GM18858 (cell line): ENCODE results near the gene GZF1.

Experiments used
- ATAC-seq: cut with Tn5 transposase; IDR thresholded peaks from one replicate; pipeline ENCODE4 v1.9.1; 2021; ENCODE audit not compliant: unreplicated experiment

The GZF1 gene

GRCh38 chr20:23368316-23369071 lies 6.5 kb downstream of the GZF1 start:
- no peak for ATAC-seq

DNA sequence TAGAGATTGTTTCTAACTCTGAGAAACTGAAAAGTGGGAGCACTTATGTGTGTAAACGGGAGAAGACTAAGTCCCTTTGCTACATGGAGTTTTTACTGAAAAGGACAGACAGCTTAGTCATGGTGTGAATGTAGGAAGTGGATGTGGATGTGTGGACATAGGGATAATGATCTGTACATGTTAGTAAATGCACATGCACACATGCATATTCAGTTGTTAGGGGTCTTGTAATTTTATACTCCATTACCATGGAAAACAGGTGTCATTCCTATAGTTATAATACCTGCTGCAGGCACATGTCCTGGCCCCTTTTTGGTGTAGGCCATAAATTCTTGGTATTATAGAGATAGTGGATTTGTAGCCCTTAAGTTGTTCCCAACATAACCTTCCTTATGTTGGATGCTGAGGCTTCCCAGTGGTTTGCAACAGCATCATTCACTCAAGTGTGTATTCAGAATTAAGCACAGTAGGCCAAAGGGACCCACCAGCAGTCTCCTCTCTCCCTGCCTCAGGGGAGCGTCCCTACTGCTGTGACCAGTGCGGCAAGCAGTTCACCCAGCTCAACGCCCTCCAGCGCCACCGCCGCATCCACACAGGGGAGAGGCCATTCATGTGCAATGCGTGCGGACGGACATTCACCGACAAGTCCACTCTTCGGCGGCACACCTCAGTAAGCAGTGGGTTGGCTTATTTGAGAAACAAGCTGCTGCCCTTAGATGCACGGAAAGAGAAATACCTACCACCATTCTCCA lies 7.3 kb downstream of the GZF1 start:
- ATAC-seq = no peak

DNA sequence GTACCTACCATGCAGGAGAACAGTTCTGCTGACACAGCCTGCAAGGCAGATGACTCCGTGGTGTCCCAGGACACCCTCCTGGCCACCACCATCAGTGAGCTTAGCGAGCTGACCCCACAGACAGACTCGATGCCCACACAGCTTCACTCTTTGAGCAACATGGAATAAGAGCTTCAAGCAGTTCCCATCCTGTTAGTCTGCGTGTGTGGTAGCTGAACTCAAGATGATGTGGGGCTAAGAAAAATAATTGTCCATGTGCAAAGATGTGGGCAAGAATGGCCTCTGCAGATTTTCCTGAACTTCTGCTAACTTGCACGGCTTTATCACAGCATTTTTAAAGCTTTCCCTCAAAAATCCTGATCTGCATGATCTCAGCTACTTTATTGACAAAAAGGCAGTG lies 8.3 kb downstream of the GZF1 start:
- no peak for ATAC-seq

- no peak for ATAC-seq
These were observed 8.9 kb downstream of the GZF1 start for GRCh38 chr20:23370873-23371272.

GRCh38 chr20:23371496-23371895 lies 9.5 kb downstream of the GZF1 start:
- no peak for ATAC-seq

GRCh38 chr20:23374441-23374840 lies 12.5 kb downstream of the GZF1 start:
- no peak for ATAC-seq

- ATAC-seq = no peak
These were observed 13.8 kb downstream of the GZF1 start for GRCh38 chr20:23375827-23376226.

DNA sequence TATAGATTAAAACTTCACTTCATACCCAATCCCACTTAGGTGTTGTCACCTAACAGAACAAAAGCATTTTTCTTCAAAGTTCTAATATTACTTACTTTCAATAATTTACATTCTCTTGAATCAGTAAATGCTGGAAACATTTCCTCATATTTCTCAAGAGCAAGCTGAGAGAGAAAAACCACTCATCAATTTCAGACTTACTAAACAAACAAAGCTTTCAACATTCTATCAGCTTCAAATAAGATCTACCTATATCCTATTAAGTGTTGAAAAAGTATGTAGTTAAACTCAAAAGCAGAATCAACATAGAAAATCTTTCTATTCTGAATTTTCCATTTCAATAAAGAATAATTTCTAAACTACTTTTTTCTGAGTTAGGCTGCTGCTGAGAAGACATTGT lies 17.8 kb downstream of the GZF1 start:
- no peak for ATAC-seq

DNA sequence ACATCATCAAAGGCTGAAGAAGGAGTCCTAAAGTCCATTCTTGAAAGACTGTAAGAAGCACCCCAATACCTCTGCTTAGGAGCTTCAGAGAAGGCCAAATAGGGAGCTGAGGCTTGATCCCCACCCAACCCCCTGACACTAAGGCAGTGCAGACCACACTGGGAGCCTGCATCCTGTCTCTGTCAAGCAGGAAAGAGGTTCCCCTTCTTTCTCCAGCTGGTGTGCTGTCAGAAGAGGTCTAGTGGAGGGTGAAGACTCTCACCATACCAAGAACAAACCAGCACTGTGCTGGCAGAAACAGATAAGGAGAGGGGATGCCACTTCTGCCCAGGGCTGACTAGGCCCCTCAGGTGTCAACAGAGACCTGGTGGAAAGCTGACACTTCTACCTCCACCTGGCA lies 19.9 kb downstream of the GZF1 start:
- ATAC-seq = no peak

GRCh38 chr20:23386304-23387117 lies 24.5 kb downstream of the GZF1 start:
- ATAC-seq = no peak

DNA sequence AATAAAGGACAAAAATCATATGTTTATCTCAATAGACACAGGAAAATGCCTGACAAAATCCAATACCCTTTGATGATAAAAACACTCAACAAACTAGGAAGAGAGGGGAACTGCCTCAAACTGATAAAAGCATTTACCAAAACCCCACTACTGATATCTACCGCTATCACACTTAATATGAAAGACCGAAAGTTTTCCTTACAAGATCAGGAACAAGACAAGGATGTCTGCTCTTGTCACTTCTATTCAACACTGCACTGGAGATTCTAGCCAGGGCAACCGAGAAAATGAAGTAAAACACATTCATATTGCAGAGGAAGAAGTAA lies 25.1 kb downstream of the GZF1 start:
- no peak for ATAC-seq

GRCh38 chr20:23390091-23390774 lies 28.3 kb downstream of the GZF1 start:
- no peak for ATAC-seq

DNA sequence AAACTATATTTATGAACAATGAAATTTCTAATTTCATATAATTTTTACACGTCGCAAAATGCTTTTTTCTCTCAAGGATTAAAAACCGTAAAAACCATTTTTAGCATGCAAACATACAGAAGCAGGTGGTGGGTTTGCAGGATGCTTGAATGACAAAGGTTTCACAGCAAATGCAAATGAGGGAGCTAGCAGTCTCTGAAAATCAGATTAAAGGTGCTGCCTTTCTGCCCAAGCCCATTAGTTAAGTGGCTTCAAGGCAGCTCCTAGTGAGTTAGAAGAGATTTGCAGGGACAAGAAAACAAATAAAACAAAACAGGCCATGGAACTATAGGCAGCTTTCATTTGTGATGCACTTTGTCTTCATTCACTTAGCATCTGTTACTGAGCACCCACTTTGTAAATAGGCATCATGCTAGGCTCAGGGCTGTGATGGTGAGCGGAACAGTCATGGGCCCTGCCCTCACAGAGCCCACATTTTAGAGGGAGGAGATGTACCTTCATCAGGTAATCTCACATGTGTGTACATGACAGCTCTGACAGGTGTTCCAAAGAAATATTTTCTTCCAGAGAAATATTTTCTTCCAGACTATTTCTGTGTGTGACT lies 29.8 kb downstream of the GZF1 start:
- no peak for ATAC-seq

- ATAC-seq = no peak
These were observed 32.2 kb downstream of the GZF1 start for GRCh38 chr20:23393996-23394775.

GRCh38 chr20:23396950-23397627 lies 35.1 kb downstream of the GZF1 start:
- no peak for ATAC-seq

DNA sequence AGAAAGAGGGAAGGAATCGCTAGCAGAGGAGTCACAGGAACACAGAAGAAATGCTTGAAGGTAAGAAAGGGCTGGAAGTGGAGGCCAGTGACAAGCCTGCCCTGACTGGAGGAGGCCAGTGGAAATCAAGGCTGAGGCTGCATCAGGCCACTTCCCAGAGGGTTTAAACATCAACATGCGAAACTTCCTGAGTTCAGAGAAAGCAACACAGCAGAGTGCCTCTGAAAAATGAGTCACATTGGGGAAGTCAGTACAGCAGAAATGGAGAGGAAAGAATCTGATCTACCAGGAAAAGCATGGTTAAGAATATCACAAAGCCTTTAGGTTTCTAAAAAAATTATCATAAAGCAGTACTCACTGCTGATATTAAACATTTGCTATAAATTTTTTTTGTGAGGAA lies 36.0 kb downstream of the GZF1 start:
- no peak for ATAC-seq

DNA sequence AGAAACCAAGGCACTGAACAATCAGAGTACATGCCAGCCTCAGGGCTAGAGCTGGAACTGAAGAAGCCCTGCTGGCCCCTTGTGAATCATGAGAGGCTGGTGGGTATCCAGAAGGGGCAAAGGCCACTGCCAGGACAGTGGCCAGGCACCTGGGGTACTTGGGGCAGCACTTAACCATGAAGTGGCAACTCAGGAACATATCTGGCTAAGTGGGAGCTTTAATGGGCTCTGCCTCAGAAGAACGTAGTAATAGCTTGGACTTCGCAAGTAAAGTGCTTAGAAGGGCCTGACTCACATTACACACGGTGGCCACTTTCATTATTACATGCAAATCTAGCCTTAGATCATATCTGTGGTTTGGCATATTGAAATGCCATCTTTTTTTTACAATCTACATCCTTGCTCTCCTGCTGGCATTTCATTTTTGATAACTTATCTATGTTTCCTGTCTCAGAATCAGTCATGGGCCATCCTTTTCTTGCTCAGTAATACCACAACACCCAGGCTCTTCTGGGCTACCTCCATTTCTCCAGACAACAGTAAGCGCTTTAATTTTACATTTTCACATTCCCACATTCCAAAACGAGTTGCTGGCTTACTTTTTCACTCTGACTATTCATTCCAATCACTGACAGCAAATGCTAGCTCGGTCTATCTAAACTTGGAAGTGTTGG lies 37.7 kb downstream of the GZF1 start:
- ATAC-seq = no peak

- no peak for ATAC-seq
These were observed 39.1 kb downstream of the GZF1 start for GRCh38 chr20:23401051-23401450.

GRCh38 chr20:23403751-23404150 lies 41.8 kb downstream of the GZF1 start:
- ATAC-seq = no peak
